MG63 (cell line): Measurements from ENCODE around the gene PDLIM7. TPM values are rescaled to one million over a fixed set of nuclear protein-coding genes. Genes with fewer than 3 reads are reported as not detected.

Source experiments
- DNase-seq: peaks from one replicate; pipeline ENCODE4 v3.0.0-alpha.2; 2020
- H3K27me3 ChIP-seq: fragments of 250-450 bp; sonication (Bioruptor Pico); 2 replicates; pipeline ENCODE4 v1.5.1; 2020; ENCODE audit warnings: mild to moderate bottlenecking, moderate library complexity
- H3K36me3 ChIP-seq: fragments of 250-450 bp; sonication (Bioruptor Pico); 2 replicates; pipeline ENCODE4 v1.5.1; 2020; ENCODE audit warnings: mild to moderate bottlenecking, moderate library complexity
- H3K4me3 ChIP-seq: fragments of 250-450 bp; sonication (Bioruptor Pico); 2 replicates; pipeline ENCODE4 v1.5.1; 2020; ENCODE audit warnings: mild to moderate bottlenecking, moderate library complexity
- H3K9me3 ChIP-seq: fragments of 250-450 bp; sonication (Bioruptor Pico); 2 replicates; pipeline ENCODE4 v1.5.1; 2020; ENCODE audit warnings: mild to moderate bottlenecking, moderate library complexity
- total RNA-seq: library from RNA; depleted of rRNA; stranded (reverse); fragments of >200 nt; shearing (Covaris generic); gene quantifications from 2 replicates; pipeline ENCODE4 v1.2.3, GENCODE V29; 2014; ENCODE audit warnings: low replicate concordance

PDLIM7 gene
- total RNA-seq, 1 experiment from 2014 or later = 165 TPM

GRCh38 chr5:177512736-177513380 lies 15.5 kb upstream of the PDLIM7 start:
- H3K36me3 ChIP-seq = peaks cover 69% of the 10 kb centered on the region
- no peak for DNase-seq
- no peaks in the 10 kb centered on the region for H3K9me3 ChIP-seq
- H3K27me3 ChIP-seq = no peaks in the 10 kb centered on the region
- no peak overlapping the region for H3K4me3 ChIP-seq

GRCh38 chr5:177511796-177512675 lies 14.6 kb upstream of the PDLIM7 start:
- Histone ChIP-seq H3K4me3 (no peak overlapping the region), H3K27me3 (no peaks in the 10 kb centered on the region), H3K36me3 (peaks cover 69% of the 10 kb centered on the region), H3K9me3 (no peaks in the 10 kb centered on the region)
- DNase-seq = no peak

- no peak for DNase-seq
- H3K27me3 ChIP-seq = no peaks in the 10 kb centered on the region
- peaks cover 69% of the 10 kb centered on the region for H3K36me3 ChIP-seq
- no peak overlapping the region for H3K4me3 ChIP-seq
- H3K9me3 ChIP-seq = no peaks in the 10 kb centered on the region
Observed at GRCh38 chr5:177511181-177511580, 13.8 kb upstream of the PDLIM7 start.

- Histone ChIP-seq H3K9me3 (no peaks in the 10 kb centered on the region), H3K4me3 (no peak overlapping the region), H3K36me3 (peaks cover 66% of the 10 kb centered on the region), H3K27me3 (no peaks in the 10 kb centered on the region)
- DNase-seq = no peak
Observed at GRCh38 chr5:177510567-177511053, 13.2 kb upstream of the PDLIM7 start.

- Histone ChIP-seq H3K9me3 (no peaks in the 10 kb centered on the region), H3K27me3 (no peaks in the 10 kb centered on the region), H3K36me3 (peaks cover 61% of the 10 kb centered on the region), H3K4me3 (no peak overlapping the region)
- no peak for DNase-seq
Observed at GRCh38 chr5:177509991-177510566, 12.7 kb upstream of the PDLIM7 start.

- Histone ChIP-seq H3K4me3 (no peak within 1 kb of the TSS), H3K9me3 (no peaks in the 10 kb centered on the region), H3K36me3 (peaks cover 55% of the 10 kb centered on the region), H3K27me3 (no peaks in the 10 kb centered on the region)
- DNase-seq = no peak
Observed at GRCh38 chr5:177509381-177509951, 12.1 kb upstream of the PDLIM7 start, which contains the start of gene DOK3. TSS of gene DOK3 (minus strand) at chr5:177509826. CDS start at chr5:177509540, 286 bp downstream.

- Histone ChIP-seq H3K36me3 (peaks cover 49% of the 10 kb centered on the region), H3K27me3 (no peaks in the 10 kb centered on the region), H3K4me3 (no peak overlapping the region), H3K9me3 (no peaks in the 10 kb centered on the region)
- DNase-seq = no peak
Observed at GRCh38 chr5:177508837-177509236, 11.4 kb upstream of the PDLIM7 start.

- H3K4me3 ChIP-seq = no peak overlapping the region
- H3K9me3 ChIP-seq = no peaks in the 10 kb centered on the region
- no peak for DNase-seq
- peaks cover 42% of the 10 kb centered on the region for H3K36me3 ChIP-seq
- H3K27me3 ChIP-seq = no peaks in the 10 kb centered on the region
Observed at GRCh38 chr5:177508221-177508611, 10.8 kb upstream of the PDLIM7 start.

GRCh38 chr5:177507596-177508220 lies 10.3 kb upstream of the PDLIM7 start:
- no peaks in the 10 kb centered on the region for H3K9me3 ChIP-seq

GRCh38 chr5:177507165-177507564 lies 9.8 kb upstream of the PDLIM7 start:
- H3K36me3 ChIP-seq = peaks cover 32% of the 10 kb centered on the region
- DNase-seq = no peak
- no peaks in the 10 kb centered on the region for H3K9me3 ChIP-seq
- no peak overlapping the region for H3K4me3 ChIP-seq
- H3K27me3 ChIP-seq = no peaks in the 10 kb centered on the region

More at GRCh38 chr5:177507596-177508220, 10.3 kb upstream of the PDLIM7 start:
- Histone ChIP-seq H3K27me3 (no peaks in the 10 kb centered on the region), H3K4me3 (no peak overlapping the region), H3K36me3 (peaks cover 37% of the 10 kb centered on the region)
- no peak for DNase-seq

GRCh38 chr5:177505075-177505474 lies 7.7 kb upstream of the PDLIM7 start:
- Histone ChIP-seq H3K9me3 (no peaks in the 10 kb centered on the region), H3K36me3 (peaks cover 11% of the 10 kb centered on the region), H3K4me3 (no peak overlapping the region), H3K27me3 (no peaks in the 10 kb centered on the region)
- no peak for DNase-seq

- Histone ChIP-seq H3K4me3 (no peak overlapping the region), H3K36me3 (peaks cover 10% of the 10 kb centered on the region), H3K9me3 (no peaks in the 10 kb centered on the region), H3K27me3 (no peaks in the 10 kb centered on the region)
- no peak for DNase-seq
Observed at GRCh38 chr5:177504086-177505056, 7.0 kb upstream of the PDLIM7 start.

GRCh38 chr5:177503351-177504085 lies 6.1 kb upstream of the PDLIM7 start:
- Histone ChIP-seq H3K36me3 (peaks cover 2% of the 10 kb centered on the region), H3K27me3 (no peaks in the 10 kb centered on the region), H3K9me3 (no peaks in the 10 kb centered on the region), H3K4me3 (no peak overlapping the region)
- DNase-seq = no peak

- Histone ChIP-seq H3K27me3 (no peaks in the 10 kb centered on the region), H3K36me3 (no peaks in the 10 kb centered on the region; the same call in none of the 2 replicates), H3K4me3 (no peak overlapping the region), H3K9me3 (no peaks in the 10 kb centered on the region)
- no peak for DNase-seq
Observed at GRCh38 chr5:177502886-177503285, 5.5 kb upstream of the PDLIM7 start.
